Vagina (tissue), 2 donors: Measurements from ENCODE around the gene C5orf63. TPM values are rescaled to one million over a fixed set of nuclear protein-coding genes. Genes with fewer than 3 reads are reported as not detected.

Experiments
- DNase-seq, 2 donors: peaks; one replicate each; pipeline ENCODE4 v3.0.0-alpha.2; 2017; ENCODE audit errors: extremely low spot score in 2 of 2
- H3K27ac ChIP-seq: fragments of 200-600 bp; sonication (generic); one replicate; pipeline ENCODE4 v1.5.1; 2019
- H3K27me3 ChIP-seq: fragments of 200-600 bp; sonication (generic); one replicate; pipeline ENCODE4 v1.5.1; 2019
- H3K36me3 ChIP-seq, 2 donors: fragments of 200-600 bp; sonication (generic); one replicate each; pipeline ENCODE4 v1.5.1; 2017 to 2019
- H3K4me1 ChIP-seq: fragments of 200-600 bp; sonication (generic); one replicate; pipeline ENCODE4 v1.5.1; 2019
- H3K4me3 ChIP-seq, 2 donors: fragments of 200-600 bp; sonication (generic); 1 replicate in 1 of 2; 2 replicates in 1 of 2; pipeline ENCODE4 v1.5.1; 2016 to 2019
- H3K9me3 ChIP-seq: fragments of 200-600 bp; sonication (generic); one replicate; pipeline ENCODE4 v1.5.1; 2019
- CTCF ChIP-seq, 3 experiments: fragments of 450-650 bp in 2 of 3; fragments of 200-600 bp in 1 of 3; sonication (generic) in 1 of 3; IDR thresholded peaks; one replicate each; pipeline ENCODE4 v1.5.1; 2017 to 2019; ENCODE audit warnings: antibody characterized with exemption in 3 of 3, mild to moderate bottlenecking in 2 of 3, moderate library complexity in 2 of 3
- POLR2A ChIP-seq, 2 donors: fragments of 450-650 bp; IDR thresholded peaks; one replicate each; pipeline ENCODE4 v1.6.1; 2017; ENCODE audit warnings: antibody characterized with exemption in 2 of 2, mild to moderate bottlenecking in 2 of 2, moderate library complexity in 2 of 2
- POLR2AphosphoS5 ChIP-seq, 2 donors: sonication (generic); formaldehyde crosslinking; IDR thresholded peaks; one replicate each; pipeline ENCODE4 v1.9.0; 2017; ENCODE audit warnings: antibody characterized with exemption in 2 of 2, mild to moderate bottlenecking in 2 of 2, low read depth in 1 of 2; ENCODE audit not compliant: insufficient read depth in 1 of 2
- intact Hi-C: fragments of 100-400 bp; cut with DNase I; formaldehyde crosslinking; loops from one replicate; pipeline ENCODE4 v1.15.1; 2023
- total RNA-seq: library from RNA; depleted of rRNA; stranded (reverse); fragments of >200 nt; gene quantifications from one replicate; pipeline ENCODE4 v1.2.3, GENCODE V29; 2016

C5orf63 gene
- total RNA-seq, 1 donor from 2014 or later = 0.98 TPM

DNA sequence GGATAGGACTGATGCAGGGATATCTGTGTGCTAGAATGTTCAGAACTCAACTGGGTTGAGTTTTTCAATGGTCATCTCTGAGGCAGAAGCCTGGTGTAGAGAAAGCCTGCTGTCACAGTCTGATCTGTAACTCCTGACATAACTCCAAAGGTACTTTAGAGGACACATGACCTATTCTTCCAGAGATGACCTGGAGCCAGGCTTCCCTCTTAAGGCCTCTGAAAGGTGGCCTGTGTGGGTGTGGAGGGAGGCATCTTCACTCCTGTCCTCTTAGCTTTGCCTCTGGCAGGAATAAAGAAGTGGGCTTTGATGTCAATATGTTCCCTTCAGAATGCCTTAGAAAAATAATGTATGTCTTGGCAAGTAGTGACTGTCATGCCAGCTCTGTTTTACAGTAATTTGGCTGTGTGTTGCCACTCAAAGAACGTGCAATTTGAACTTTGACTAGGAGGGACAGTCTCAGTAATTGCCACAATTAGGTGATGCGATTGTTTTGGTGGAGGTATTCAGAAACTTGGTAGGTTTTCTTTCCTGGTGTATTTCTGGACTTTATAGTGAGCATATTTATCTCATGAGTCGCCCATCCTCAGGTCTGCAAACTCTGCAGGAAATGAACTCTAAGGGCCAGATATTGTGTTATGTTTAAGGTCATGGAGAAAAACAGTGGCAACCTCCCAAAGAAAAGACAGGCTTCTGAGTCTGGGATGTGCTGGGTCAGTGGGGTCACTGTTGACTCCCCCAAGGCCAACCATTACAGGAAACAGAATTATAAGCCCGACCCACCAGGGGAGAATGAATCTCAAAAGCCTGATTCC lies 3.2 kb upstream of the C5orf63 start:
- H3K4me3 ChIP-seq = no peak overlapping the region
- no peaks in the 10 kb centered on the region for H3K27me3 ChIP-seq
- DNase-seq = no peak
- H3K27ac ChIP-seq = no peak overlapping the region
- intact Hi-C loops = no loop called here
- H3K4me1 ChIP-seq = no peaks in the 10 kb centered on the region
- H3K36me3 ChIP-seq = no peaks in the 10 kb centered on the region
- TF ChIP-seq POLR2AphosphoS5 (IDR thresholded peaks at IDR 0.05; ENCODE audit: insufficient read depth in 1 of 2, low read depth in 1 of 2) = no peak
- no peak for TF ChIP-seq POLR2A (IDR thresholded peaks at IDR 0.05)
- TF ChIP-seq CTCF (IDR thresholded peaks at IDR 0.05) = no peak
- H3K9me3 ChIP-seq = no peaks in the 10 kb centered on the region

DNA sequence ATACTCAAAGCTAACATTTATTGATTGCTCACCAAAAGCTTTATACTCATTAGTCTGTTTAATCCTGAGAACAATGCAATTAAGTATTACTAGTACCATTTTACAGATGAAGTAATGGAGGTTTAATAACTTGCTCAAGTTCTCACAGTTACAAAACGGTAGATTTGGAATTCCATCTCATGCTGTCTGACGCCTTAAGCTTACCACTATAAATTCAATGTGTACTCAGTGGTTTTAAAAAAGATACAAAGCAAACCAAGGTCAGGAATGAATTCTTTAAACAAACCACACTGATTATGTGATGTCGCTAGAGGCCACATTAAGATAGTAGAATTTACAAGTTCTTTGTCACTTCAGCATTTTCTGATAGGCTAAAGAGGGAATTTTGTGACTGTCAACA lies 1.2 kb upstream of the C5orf63 start:
- Histone ChIP-seq H3K27me3 (no peaks in the 10 kb centered on the region), H3K36me3 (no peaks in the 10 kb centered on the region), H3K27ac (no peak overlapping the region), H3K9me3 (no peaks in the 10 kb centered on the region), H3K4me1 (no peaks in the 10 kb centered on the region), H3K4me3 (no peak overlapping the region)
- intact Hi-C loops = no loop called here
- no peak for DNase-seq
- no peak for TF ChIP-seq CTCF (IDR thresholded peaks at IDR 0.05)
- TF ChIP-seq POLR2AphosphoS5 (IDR thresholded peaks at IDR 0.05; ENCODE audit: insufficient read depth in 1 of 2, low read depth in 1 of 2) = no peak
- no peak for TF ChIP-seq POLR2A (IDR thresholded peaks at IDR 0.05)

DNA sequence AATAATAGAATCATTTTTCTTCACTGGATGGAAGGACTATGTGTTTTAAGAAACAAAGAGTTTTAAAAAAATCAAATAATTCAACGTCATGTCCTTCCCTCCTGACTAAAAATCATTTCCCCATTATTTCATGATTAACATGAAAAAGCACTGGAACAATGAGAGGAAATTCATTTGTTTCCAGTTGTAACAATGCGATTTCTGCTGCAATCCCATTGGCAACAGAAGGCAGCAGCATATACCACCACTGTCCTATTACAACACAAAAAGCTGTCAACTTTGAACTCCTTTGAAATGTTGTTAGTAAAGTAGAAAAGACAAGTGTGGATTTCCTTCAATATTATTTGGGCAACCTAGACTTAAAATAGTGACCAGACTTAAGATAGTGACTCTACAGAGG lies 3.1 kb downstream of the C5orf63 start:
- Histone ChIP-seq H3K36me3 (no peaks in the 10 kb centered on the region), H3K4me1 (no peaks in the 10 kb centered on the region), H3K4me3 (no peak overlapping the region), H3K27ac (no peak overlapping the region), H3K9me3 (no peaks in the 10 kb centered on the region), H3K27me3 (no peaks in the 10 kb centered on the region)
- no peak for DNase-seq
- intact Hi-C loops = no loop called here
- TF ChIP-seq CTCF (IDR thresholded peaks at IDR 0.05) (no peak), POLR2AphosphoS5 (IDR thresholded peaks at IDR 0.05; ENCODE audit: insufficient read depth in 1 of 2, low read depth in 1 of 2) (peak in 1 of 2 donors; percentile 34)

DNA sequence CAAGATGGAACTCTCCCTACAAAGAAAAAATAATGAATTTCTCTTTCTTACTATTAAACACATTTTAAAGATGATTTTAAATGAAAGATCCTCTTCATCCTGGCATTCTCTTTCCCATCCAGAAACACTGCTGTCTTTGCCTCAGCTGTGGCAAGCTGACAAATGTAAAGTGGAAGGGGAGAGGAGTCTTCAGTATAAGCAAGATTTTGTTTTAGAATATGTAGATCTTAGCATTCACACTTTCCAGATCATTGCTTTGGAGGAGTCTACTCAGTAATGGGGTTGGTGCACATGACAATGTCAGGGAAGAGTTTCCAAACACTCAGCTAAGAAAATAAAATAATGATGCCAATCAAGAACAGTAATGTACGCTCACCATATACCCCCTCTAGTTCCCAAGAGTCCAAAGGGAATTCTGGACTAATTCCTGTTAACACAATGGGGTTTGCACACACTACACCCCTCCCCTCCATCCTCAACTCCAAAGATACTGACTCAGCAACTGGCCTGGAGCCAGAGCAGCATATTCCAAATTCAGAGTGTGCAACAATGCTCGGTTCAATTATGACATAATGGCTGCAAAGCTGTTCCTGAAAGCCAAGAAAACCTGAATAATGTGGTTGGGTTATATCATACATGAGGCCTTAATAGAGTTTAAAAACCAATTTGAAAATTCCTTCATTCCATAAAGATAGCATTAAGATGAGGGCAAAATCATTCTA lies 4.6 kb downstream of the C5orf63 start:
- no peaks in the 10 kb centered on the region for H3K27me3 ChIP-seq
- H3K9me3 ChIP-seq = no peaks in the 10 kb centered on the region
- no peaks in the 10 kb centered on the region for H3K36me3 ChIP-seq
- intact Hi-C loops = no loop called here
- no peak overlapping the region for H3K4me3 ChIP-seq
- TF ChIP-seq CTCF (IDR thresholded peaks at IDR 0.05) (no peak), POLR2A (IDR thresholded peaks at IDR 0.05) (no peak), POLR2AphosphoS5 (IDR thresholded peaks at IDR 0.05; ENCODE audit: insufficient read depth in 1 of 2, low read depth in 1 of 2) (no peak)
- no peaks in the 10 kb centered on the region for H3K4me1 ChIP-seq
- no peak overlapping the region for H3K27ac ChIP-seq
- no peak for DNase-seq

DNA sequence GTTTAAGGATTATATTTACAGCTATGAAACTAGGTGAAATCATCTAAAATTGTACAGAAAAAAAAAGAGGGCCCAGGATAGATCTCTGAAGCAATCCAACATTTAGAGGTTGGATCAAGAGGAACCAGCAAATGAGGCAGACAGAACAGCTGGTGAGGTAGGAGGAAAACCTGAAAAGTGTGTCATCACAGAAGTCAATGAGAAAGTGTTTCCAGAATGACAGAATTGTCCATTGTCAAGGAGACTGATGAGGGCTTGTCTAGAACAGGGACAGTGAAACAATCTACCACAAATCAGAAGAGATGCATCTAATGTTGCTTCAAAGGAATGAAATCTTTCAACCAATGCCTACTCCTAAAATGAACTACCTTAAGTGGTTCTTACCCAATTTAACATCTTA lies 6.6 kb downstream of the C5orf63 start:
- H3K9me3 ChIP-seq = no peaks in the 10 kb centered on the region
- H3K27me3 ChIP-seq = no peaks in the 10 kb centered on the region
- H3K4me3 ChIP-seq = no peak overlapping the region
- no peak for DNase-seq
- intact Hi-C loops = no loop called here
- H3K27ac ChIP-seq = no peak overlapping the region
- no peaks in the 10 kb centered on the region for H3K36me3 ChIP-seq
- H3K4me1 ChIP-seq = no peaks in the 10 kb centered on the region
- TF ChIP-seq POLR2AphosphoS5 (IDR thresholded peaks at IDR 0.05; ENCODE audit: insufficient read depth in 1 of 2, low read depth in 1 of 2) (no peak), CTCF (IDR thresholded peaks at IDR 0.05) (no peak), POLR2A (IDR thresholded peaks at IDR 0.05) (no peak)
